ENCODE measurements around the gene GFRA1.

Gene GFRA1

DNA sequence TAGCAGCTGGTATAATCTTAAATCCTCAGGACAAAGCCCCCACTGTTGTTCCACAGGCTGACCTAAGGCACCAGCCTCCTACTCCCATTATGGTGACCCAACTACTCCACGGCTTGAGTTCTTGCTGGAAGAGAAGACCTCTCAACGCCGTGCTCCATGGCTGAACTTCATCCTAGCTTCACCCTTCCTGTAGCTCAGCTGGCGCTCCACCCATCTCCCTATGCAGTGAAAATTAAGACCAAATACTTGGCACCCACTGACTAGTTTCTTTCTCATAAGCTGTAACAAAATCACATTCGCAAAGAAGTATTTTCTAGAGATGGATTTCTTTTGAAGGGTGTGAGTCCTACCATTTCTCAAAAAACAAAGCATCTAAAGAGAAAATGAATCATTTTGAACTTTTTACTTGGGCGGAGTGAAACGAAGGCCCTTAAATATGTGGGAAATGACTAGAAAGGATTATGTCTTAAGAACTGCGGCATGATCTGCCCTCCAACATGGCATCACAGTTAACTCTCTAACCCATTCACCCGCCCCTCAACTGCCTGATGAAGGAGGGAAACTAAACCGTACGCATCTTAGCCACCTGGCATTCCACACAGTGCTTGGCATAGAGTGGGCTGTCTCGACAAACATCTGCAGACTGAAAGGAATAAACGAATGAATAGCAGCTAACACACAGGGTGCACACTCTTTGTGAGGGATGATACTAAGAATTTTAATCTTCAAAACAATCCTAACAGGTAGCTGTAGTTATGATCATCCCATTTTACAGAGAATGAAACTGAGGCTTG is 32.7 kb downstream of the GFRA1 start:
- no peak for DNase-seq

- no peak for DNase-seq
These were observed 33.8 kb downstream of the GFRA1 start for GRCh38 chr10:116239229-116239628.

- DNase-seq: no peak
These were observed 35.0 kb downstream of the GFRA1 start for GRCh38 chr10:116237970-116238369.

- DNase-seq: no peak
These were observed 35.7 kb downstream of the GFRA1 start for GRCh38 chr10:116237260-116237659.

DNA sequence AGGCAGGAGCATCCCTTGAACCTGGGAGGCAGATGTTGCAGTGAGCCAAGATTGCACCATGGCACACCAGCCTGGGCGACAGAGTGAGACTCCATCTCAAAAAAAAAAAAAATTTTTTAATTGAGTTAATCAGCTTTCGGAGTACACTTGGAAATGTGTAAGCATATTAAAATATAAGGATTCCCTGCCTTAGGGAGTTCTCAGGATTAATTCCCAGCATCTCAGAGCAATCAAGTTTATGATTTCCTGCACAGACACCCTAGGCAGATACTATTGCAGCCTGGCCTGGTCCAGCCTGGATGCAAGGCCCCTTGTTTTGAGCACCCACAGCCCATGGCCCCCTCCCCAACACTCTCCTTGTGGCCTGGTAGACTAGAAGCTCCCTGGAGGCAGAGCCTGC is 39.8 kb downstream of the GFRA1 start:
- no peak for DNase-seq

GRCh38 chr10:116232613-116233012 is 40.4 kb downstream of the GFRA1 start:
- DNase-seq: no peak

DNA sequence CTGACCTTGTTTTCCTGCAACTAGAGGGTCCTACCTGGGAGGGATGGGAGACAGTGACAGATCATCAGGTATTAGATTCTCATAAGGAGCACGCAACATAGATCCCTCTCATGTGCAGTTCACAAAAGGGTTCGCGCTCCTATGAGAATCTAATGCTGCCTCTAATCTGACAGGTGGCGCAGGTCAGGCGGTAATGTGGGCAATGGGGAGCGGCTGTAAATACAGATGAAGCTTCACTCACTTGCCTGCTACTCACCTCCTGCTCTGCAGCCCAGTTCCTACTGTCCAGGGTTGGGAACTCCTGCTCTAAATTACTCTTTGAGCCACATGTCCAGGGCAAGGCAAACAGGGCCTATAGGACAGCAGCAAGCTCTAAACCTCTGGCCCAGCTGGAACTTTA is 46.2 kb downstream of the GFRA1 start:
- DNase-seq: no peak

DNA sequence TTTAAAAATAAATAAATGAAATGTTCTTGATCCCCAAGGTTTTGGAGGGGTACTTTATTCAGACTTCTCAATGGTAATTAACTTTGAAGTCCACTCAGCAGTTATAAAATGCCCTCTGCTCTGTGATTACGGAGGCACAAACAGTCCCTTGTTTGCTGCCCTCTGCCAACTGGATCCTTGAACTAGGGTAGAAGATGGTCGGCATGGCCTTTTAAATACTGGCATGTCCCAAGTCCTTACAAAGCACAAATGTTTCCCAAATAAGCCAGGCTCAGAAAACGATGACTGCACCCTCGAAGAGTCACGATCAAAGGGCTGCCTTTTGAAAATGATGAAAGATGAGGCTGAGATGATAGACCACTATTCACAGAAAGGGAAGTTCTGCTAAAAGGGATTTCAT is 47.0 kb downstream of the GFRA1 start:
- no peak for DNase-seq

DNA sequence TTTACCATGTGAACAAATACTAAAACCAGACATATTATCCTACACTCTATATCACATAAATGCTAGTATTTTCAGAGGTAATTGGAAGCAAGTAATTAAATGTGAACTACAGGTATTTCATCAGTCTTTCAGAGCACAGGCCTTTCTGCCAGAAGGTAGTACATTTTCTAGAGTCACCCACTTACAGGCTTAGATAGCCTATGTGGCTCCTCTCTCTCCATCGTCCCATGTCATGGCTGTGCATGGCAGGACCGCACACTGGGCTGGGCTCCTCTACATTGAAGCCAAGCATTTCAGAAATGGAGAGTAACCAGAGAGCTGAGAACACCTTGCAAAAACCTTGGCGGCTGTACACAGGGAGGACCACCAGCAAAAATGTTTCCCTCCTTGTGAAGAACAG is 49.7 kb downstream of the GFRA1 start:
- DNase-seq: no peak

DNA sequence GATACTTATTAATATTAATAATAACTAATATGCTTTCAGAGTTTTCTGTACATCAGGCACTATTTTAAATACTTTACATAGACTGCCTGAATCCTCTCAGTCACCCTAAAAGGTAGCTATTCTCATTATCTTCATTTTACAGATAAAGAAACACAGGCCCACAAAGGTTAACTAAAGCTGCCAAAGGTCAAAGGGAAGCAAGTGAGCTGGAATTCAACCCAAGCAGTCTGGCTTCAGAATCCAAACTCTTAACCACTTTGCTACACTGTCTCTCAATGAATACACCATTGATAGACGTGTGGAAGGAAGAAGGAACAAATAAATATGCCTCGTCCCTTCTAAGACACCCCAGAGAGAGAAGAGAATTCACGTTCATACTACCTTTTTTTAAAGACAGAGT is 52.0 kb downstream of the GFRA1 start:
- no peak for DNase-seq

GRCh38 chr10:116216676-116217075 is 56.3 kb downstream of the GFRA1 start:
- DNase-seq: no peak

GRCh38 chr10:116215651-116216050 is 57.4 kb downstream of the GFRA1 start:
- no peak for DNase-seq

GRCh38 chr10:116211682-116212081 is 61.3 kb downstream of the GFRA1 start:
- DNase-seq: no peak

DNA sequence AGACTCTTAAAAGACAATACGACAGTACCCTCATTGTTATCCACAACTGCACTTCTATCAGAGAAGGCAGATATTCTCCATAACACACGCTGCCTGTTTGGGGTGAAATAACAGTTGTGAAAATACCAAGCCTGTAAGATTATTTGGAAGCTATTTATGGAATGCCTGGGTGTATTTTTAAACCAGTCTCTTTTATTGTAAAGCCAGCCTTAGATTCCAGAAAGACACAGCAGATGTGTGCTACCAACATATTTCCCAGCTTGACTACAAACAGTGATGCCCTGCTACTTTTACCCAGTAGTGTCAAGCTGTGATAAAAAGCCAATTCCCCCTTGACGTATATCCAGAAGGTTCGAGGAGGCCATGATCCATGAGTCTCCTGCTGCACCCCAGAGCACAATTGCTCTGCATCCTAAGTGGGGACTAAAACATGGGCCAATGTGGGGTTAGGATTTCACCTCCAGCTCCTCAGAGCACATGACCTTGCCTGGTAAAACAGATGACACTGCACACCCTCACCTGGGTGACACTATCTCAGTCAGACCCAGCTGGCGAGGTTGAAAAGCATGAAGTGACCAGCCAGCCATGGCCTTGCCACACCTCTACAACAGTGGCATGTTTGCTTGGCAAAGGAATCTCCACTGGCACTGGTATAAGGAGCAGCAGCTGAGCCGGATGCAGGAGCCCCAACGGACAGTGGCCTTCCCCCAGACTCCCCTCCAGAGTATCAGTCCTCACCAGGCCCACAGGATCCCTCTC is 62.2 kb downstream of the GFRA1 start:
- no peak for DNase-seq

DNA sequence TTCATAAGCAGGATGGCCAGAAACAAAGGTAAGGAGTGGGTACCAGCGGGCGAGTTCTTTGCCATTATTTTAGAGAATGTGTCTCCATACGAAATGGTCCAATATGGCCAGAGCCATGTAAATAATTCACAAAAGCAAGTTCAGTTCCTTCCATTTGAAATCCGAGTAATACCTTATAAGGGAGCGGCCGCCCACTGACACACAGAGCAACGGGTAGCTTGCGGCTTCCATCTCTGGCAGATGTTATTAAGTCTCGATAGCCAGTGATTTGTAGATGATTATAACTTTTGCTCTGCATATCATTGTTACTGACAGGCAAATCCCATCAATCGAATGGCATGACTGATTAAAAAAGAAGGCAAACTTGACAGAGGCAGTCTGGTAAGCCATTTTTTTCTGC is 63.2 kb downstream of the GFRA1 start:
- DNase-seq: no peak

DNA sequence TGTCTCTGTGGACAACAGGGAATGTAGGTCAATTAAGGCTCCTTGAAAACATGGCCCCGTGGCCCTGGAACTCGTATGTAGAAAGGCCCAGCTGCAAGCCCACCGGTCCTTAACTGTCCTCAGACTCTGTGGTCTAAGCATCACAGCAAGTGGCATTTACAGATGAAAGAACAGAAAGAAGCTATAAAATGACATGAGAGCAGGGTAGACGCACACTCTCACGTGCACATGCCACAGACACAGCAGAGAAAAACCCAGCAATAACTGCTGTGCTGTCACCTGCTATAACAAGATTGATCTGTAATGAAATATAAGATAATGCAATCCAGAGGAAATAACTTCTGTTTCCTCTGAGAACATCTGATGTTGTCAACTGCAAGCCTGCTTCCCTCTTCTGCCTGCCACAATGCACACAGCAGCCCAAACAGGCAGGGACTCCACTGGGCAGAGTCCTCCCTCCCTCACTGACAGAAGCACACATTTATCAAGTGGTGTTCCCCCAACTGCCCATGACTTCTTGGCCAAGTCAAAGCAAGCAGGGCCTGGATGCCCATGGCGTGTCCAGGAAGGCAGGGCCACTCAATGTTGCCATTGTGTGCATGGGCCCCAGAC is 63.9 kb downstream of the GFRA1 start:
- DNase-seq: no peak

GRCh38 chr10:116207690-116208089 is 65.3 kb downstream of the GFRA1 start:
- no peak for DNase-seq

- no peak for DNase-seq
These were observed 69.3 kb downstream of the GFRA1 start for GRCh38 chr10:116203661-116204060.

- DNase-seq: no peak
These were observed 71.2 kb downstream of the GFRA1 start for GRCh38 chr10:116201670-116202430.

DNA sequence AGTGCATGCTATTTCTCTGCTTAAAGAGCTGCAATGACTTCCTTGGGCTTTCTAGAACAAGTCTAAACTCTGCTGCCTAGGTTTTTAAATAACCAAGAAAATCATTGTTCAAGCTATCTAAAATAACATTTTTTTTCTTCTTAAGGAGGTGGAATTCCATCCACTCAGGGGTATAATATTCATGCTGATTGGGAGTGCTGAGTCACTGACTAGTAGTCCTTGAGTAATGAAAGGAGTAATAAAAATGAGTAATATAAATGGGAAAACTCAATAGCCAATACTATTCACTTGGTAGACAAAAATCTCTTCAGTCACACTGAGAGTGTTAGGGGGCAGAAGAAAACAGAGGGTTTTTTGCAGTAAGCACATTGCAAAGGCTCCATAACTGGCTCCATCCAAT is 72.0 kb downstream of the GFRA1 start:
- DNase-seq: no peak

DNA sequence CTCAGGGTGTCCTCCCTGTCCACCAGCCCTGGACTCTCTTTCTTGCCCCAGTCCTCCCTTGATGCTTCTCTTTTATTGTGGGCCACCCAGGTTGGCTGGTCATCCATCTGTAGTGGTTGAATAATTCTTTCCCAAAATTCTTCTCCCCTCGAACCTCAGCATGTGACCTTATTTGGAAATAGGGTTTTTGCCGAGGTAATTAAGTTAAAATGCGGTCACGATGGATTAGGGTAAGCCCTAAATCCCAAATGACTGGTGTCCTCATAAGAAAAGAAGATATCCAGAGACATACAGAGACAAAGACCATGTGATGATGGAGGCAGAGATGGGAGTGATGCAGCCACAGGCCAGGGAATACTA is 74.3 kb downstream of the GFRA1 start:
- no peak for DNase-seq

- DNase-seq: no peak
These were observed 74.9 kb downstream of the GFRA1 start for GRCh38 chr10:116197946-116198675.

- no peak for DNase-seq
These were observed 77.4 kb downstream of the GFRA1 start for GRCh38 chr10:116195583-116195982.

All from SHP77 (cell line).